K562 (cell line): ENCODE results near the gene IFT81. TPM values are rescaled to one million over a fixed set of nuclear protein-coding genes. Genes with fewer than 3 reads are reported as not detected.

ENCODE experiments used
- ATAC-seq: fragments of 200-7000 bp; cut with Tn5 transposase; 3 replicates; pipeline ENCODE4 v1.9.1; 2020; ENCODE audit warnings: moderate library complexity
- BruUV-seq: library from RNA; stranded (reverse); fragments of 400-500 nt; replicated peaks from 2 replicates; lab custom pipeline; 2021; lab: Mats Ljungman, UMichigan
- CTCF ChIA-PET: fragments of 300-600 bp; formaldehyde crosslinking; extraction: SDS; loops from one replicate; lab custom pipeline; 2021; ENCODE audit warnings: low intra/inter-chr PET ratio; lab: Yijun Ruan, JAX
- POLR2A ChIA-PET: fragments of 300-600, 350-650 bp; sonication (Branson Sonifier 250); formaldehyde crosslinking; extraction: SDS; loops from one replicate; lab custom pipeline; 2021; ENCODE audit warnings: antibody characterized with exemption, inconsistent platforms; lab: Yijun Ruan, JAX
- DNase-seq, 4 experiments: peaks; one replicate each; pipeline versions ENCODE4 v3.0.0 to v3.0.0-alpha.2; 2011 to 2018; ENCODE audit warnings: low spot score in 3 of 4, mixed read lengths in 3 of 4; ENCODE audit errors: extremely low read depth in 1 of 4
- FAIRE-seq: peaks from 2 replicates; lab custom pipeline; 2011; peaks lifted over from hg19 to GRCh38; lab: Jason Lieb, UNC
- H2AFZ ChIP-seq: 2 replicates; pipeline ENCODE4 v1.6.0; 2011; ENCODE audit warnings: low read depth, low read length, control low read depth, inconsistent platforms
- H3K27ac ChIP-seq: fragments of 200-600 bp; 3 replicates; pipeline ENCODE4 v1.8.0; 2011; ENCODE audit warnings: low read depth, mild to moderate bottlenecking, control low read depth, inconsistent platforms, low read length, moderate library complexity, mixed read lengths; ENCODE audit errors: extremely low read depth
- H3K27me3 ChIP-seq, 2 experiments: fragments of 300-600 bp in 1 of 2; 2 replicates in 1 of 2; 3 replicates in 1 of 2; pipeline versions ENCODE4 v1.6.0 to v1.8.0; 2011; ENCODE audit warnings: inconsistent platforms in 2 of 2, low read length in 2 of 2, mild to moderate bottlenecking in 1 of 2, mixed read lengths in 1 of 2, moderate library complexity in 1 of 2; ENCODE audit not compliant: control insufficient read depth in 2 of 2, insufficient read depth in 2 of 2
- H3K36me3 ChIP-seq: fragments of 300-600 bp; 3 replicates; pipeline ENCODE4 v1.8.0; 2011; ENCODE audit warnings: mild to moderate bottlenecking, low read length, inconsistent platforms; ENCODE audit not compliant: control insufficient read depth, insufficient read depth
- H3K4me1 ChIP-seq, 2 experiments: fragments of 200-600 bp in 1 of 2; replicated peaks in 1 of 2; 2 replicates in 1 of 2; 3 replicates in 1 of 2; pipeline versions ENCODE4 v1.5.1 to v1.8.0; 2011; ENCODE audit warnings: inconsistent platforms in 2 of 2, low read length in 2 of 2, mild to moderate bottlenecking in 1 of 2, mixed read lengths in 1 of 2, moderate library complexity in 1 of 2; ENCODE audit not compliant: control insufficient read depth in 2 of 2, insufficient read depth in 2 of 2
- H3K4me2 ChIP-seq: 2 replicates; pipeline ENCODE4 v1.6.1; 2011; ENCODE audit warnings: low read length, control low read depth, inconsistent platforms, mixed read lengths; ENCODE audit not compliant: insufficient read depth
- H3K4me3 ChIP-seq: fragments of 200-600 bp; sonication (generic), shearing (Covaris generic); 2 replicates; pipeline ENCODE4 v1.5.1; 2016; ENCODE audit warnings: control low read depth, inconsistent platforms
- H3K79me2 ChIP-seq: fragments of 200-600 bp; 3 replicates; pipeline ENCODE4 v1.8.0; 2011; ENCODE audit warnings: low read length, inconsistent platforms; ENCODE audit not compliant: control insufficient read depth, insufficient read depth
- H3K9ac ChIP-seq, 2 experiments: 2 replicates each; pipeline versions ENCODE4 v1.6.0 to v1.6.1; 2011; ENCODE audit warnings: low read depth in 2 of 2, low read length in 2 of 2, control low read depth in 1 of 2, inconsistent platforms in 1 of 2, mild to moderate bottlenecking in 1 of 2, mixed read lengths in 1 of 2; ENCODE audit not compliant: insufficient read depth in 1 of 2
- H3K9me1 ChIP-seq: one replicate; pipeline ENCODE4 v1.6.0; 2011; ENCODE audit warnings: inconsistent platforms, mild to moderate bottlenecking, low read length, moderate library complexity; ENCODE audit not compliant: control insufficient read depth, insufficient read depth
- H3K9me3 ChIP-seq: replicated peaks from 2 replicates; pipeline ENCODE4 v1.5.1; 2011; ENCODE audit warnings: low read depth, low read length, inconsistent platforms; ENCODE audit not compliant: control insufficient read depth, insufficient read depth
- H4K20me1 ChIP-seq: replicated peaks from 2 replicates; pipeline ENCODE4 v1.6.1; 2011; ENCODE audit warnings: low read length, inconsistent platforms, mixed read lengths; ENCODE audit not compliant: control insufficient read depth, insufficient read depth
- BHLHE40 ChIP-seq: IDR thresholded peaks from 2 replicates; pipeline ENCODE4 v1.6.1; 2011; ENCODE audit warnings: low read length, improper control_type of control experiment
- CEBPZ ChIP-seq: fragments of 150-350 bp; IDR thresholded peaks from 2 replicates; pipeline ENCODE4 v1.6.1; 2014; ENCODE audit warnings: low read depth, mild to moderate bottlenecking, low read length, borderline replicate concordance
- CREB3L1 ChIP-seq: fragments of 450-650 bp; IDR thresholded peaks from 2 replicates; pipeline ENCODE4 v1.6.1; 2014; ENCODE audit warnings: low read depth, mild to moderate bottlenecking, moderate library complexity, borderline replicate concordance
- CSDE1 ChIP-seq, 2 experiments: fragments of 450-650 bp; IDR thresholded peaks; 2 replicates each; pipeline ENCODE4 v1.6.1; 2016; ENCODE audit warnings: mild to moderate bottlenecking in 1 of 2
- DDX20 ChIP-seq: fragments of 450-650 bp; IDR thresholded peaks from 2 replicates; pipeline ENCODE4 v1.6.1; 2016; ENCODE audit warnings: missing genetic modification characterization, low read depth, mild to moderate bottlenecking, missing compliant biosample characterization, moderate library complexity
- E2F6 ChIP-seq, 2 experiments: IDR thresholded peaks; 2 replicates each; pipeline ENCODE4 v1.6.1; 2011; ENCODE audit warnings: borderline replicate concordance in 1 of 2, control low read depth in 1 of 2, low read depth in 1 of 2, low read length in 1 of 2, mild to moderate bottlenecking in 1 of 2, mixed read lengths in 1 of 2, moderate library complexity in 1 of 2; ENCODE audit not compliant: insufficient read depth in 1 of 2, insufficient read length in 1 of 2, poor library complexity in 1 of 2, severe bottlenecking in 1 of 2; ENCODE audit errors: extremely low read depth in 1 of 2
- ELF1 ChIP-seq: fragments of 200-800 bp; sonication (Bioruptor generic); IDR thresholded peaks from 2 replicates; pipeline ENCODE4 v1.6.1; 2016; ENCODE audit warnings: missing genetic modification characterization, missing compliant biosample characterization
- HIVEP1 ChIP-seq: fragments of 250-450 bp; sonication (Bioruptor Pico); IDR thresholded peaks from 2 replicates; pipeline ENCODE4 v1.4.0; 2020; ENCODE audit warnings: mild to moderate bottlenecking
- NCOA2 ChIP-seq, 2 experiments: fragments of 450-650 bp; IDR thresholded peaks; 2 replicates each; pipeline ENCODE4 v1.6.1; 2018; ENCODE audit warnings: mild to moderate bottlenecking in 2 of 2, moderate library complexity in 1 of 2; ENCODE audit not compliant: partially characterized antibody in 2 of 2
- NCOR1 ChIP-seq: fragments of 450-650 bp; IDR thresholded peaks from 2 replicates; pipeline ENCODE4 v1.6.1; 2016; ENCODE audit warnings: mild to moderate bottlenecking, moderate library complexity
- OTX1 ChIP-seq: fragments of 450-650 bp; formaldehyde crosslinking; IDR thresholded peaks from 2 replicates; pipeline ENCODE4 v1.4.0; 2022; ENCODE audit warnings: mild to moderate bottlenecking
- PHB2 ChIP-seq: fragments of 450-650 bp; IDR thresholded peaks from 2 replicates; pipeline ENCODE4 v1.6.1; 2017; ENCODE audit warnings: low read depth
- USF1 ChIP-seq: sonication (generic); formaldehyde crosslinking; IDR thresholded peaks from 2 replicates; pipeline ENCODE4 v1.9.0; 2022; ENCODE audit warnings: mild to moderate bottlenecking, missing genetic modification reagents
- ZNF316 ChIP-seq: fragments of 450-650 bp; IDR thresholded peaks from 2 replicates; pipeline ENCODE4 v1.6.1; 2016
- ZNF589 ChIP-seq: fragments of 200-800 bp; sonication (Bioruptor generic); IDR thresholded peaks from 2 replicates; pipeline ENCODE4 v1.6.1; 2016; ENCODE audit warnings: low read depth, missing genetic modification characterization, missing compliant biosample characterization
- WGBS: fragments of 100-300 bp; shearing (Covaris generic); methylation state at CpG from one replicate; pipeline ENCODE4 v1.1.6; 2016; ENCODE audit warnings: low coverage, mixed read lengths; ENCODE audit not compliant: insufficient coverage; ENCODE audit errors: missing lambda C conversion rate; 5-methylcytosine and 5-hydroxymethylcytosine counted together
- in situ Hi-C: fragments of 300-500 bp; cut with MboI; formaldehyde crosslinking; loops from 4 replicates; pipeline ENCODE4 v1.15.0; 2018; ENCODE audit warnings: inconsistent platforms, mixed read lengths
- intact Hi-C: fragments of 100-400 bp; cut with micrococcal nuclease; formaldehyde crosslinking; loops from 2 replicates; pipeline ENCODE4 v1.14.2; 2022
- polyA plus RNA-seq, 8 experiments: library from polyadenylated mRNA; depleted of rRNA in 4 of 8; stranded (reverse) in 5 of 8; unstranded in 3 of 8; fragments of >200 nt; fragmentation: Nextera tagmentation in 2 of 8; fragmentation: Illumina TruSeq in 1 of 8; extraction: Ambion mirVana in 2 of 8; extraction: Trizol in 1 of 8; gene quantifications; 2 replicates each; pipeline versions ENCODE4 v1.2.1 to v1.2.3, GENCODE V29; 2011 to 2014; ENCODE audit warnings: inconsistent platforms in 1 of 8, missing spikeins in 1 of 8
- total RNA-seq, 7 experiments: library from RNA; depleted of rRNA in 6 of 7; stranded (reverse); fragments of >200 nt in 6 of 7; fragmentation: Illumina TruSeq in 2 of 7; extraction: Trizol in 2 of 7; gene quantifications; 2 replicates each; pipeline versions ENCODE4 v1.2.1 to v1.2.3, GENCODE V29; 2011 to 2021; ENCODE audit warnings: low replicate concordance in 1 of 7

The IFT81 gene
- total and polyA plus RNA-seq, 9 of the 15 experiments (the other 6 are each of a cell fraction or from before 2014, with no cell fraction given), result 2.8 to 11.9 (median 7.9) TPM

- Histone ChIP-seq H3K9me3 (no peaks in the 10 kb centered on the region), H3K27me3 (no peaks in the 10 kb centered on the region), H3K4me2 (no peak overlapping the region), H3K4me1 (peaks cover 25 to 59% of the 10 kb centered on the region in 2 experiments; a peak in 4 of 5 replicates), H3K9me1 (no peaks in the 10 kb centered on the region), H3K36me3 (no peaks in the 10 kb centered on the region), H3K9ac (peak overlapping the region in 1 of 2 experiments; percentile 26; a peak in 1 of 4 replicates), H3K27ac (peak overlapping the region; percentile 13; the same call in 1 of the 3 replicates), H4K20me1 (no peaks in the 10 kb centered on the region), H3K79me2 (no peaks in the 10 kb centered on the region), H3K4me3 (no peak overlapping the region), H2AFZ (peak overlapping the region; percentile 65)
- intact Hi-C loops, result no loop called here
- DNase-seq, result peak in 1 of 4 experiments; percentile 46
- ATAC-seq, result peak; percentile 8; the same call in 1 of the 3 replicates
- no peak for FAIRE-seq
- ChIA-PET POLR2A (interaction anchor here (0.6 to 5.7 kb wide), 6 partner anchors 13 to 138 kb away, joined by 3 to 48 read pairs (median 4); partner anchors contain the start of gene ATP2A2), CTCF (no interaction called here)
- no TSS peak for BruUV-seq
- WGBS, result 10% methylated on average over 5 of the region's 5 CpGs
- in situ Hi-C loops, result no loop called here
- TF ChIP-seq CEBPZ (no peak), BHLHE40 (peak; percentile 51; the same call in 1 of the 2 replicates), NCOA2 (IDR thresholded peaks at IDR 0.05; ENCODE audit: partially characterized antibody in 2 of 2) (no peak), ELF1 (tag) (peak; percentile 28; the same call in 1 of the 2 replicates), NCOR1 (no peak), DDX20 (tag) (no peak), CSDE1 (IDR thresholded peaks at IDR 0.05) (no peak), ZNF589 (CRISPR knock-in tag) (peak; percentile 34; the same call in 1 of the 2 replicates), E2F6 (IDR thresholded peaks at IDR 0.05; ENCODE audit: borderline replicate concordance in 1 of 2, extremely low read depth in 1 of 2, insufficient read depth in 1 of 2, insufficient read length in 1 of 2, low read depth in 1 of 2, low read length in 1 of 2, poor library complexity in 1 of 2, severe bottlenecking in 1 of 2) (peak; percentile 14 to 70), CREB3L1 (peak; percentile 49; the same call in 1 of the 2 replicates), ZNF316 (no peak), OTX1 (CRISPR knock-in tag) (no peak), HIVEP1 (no peak), USF1 (peak; percentile 89), PHB2 (no peak)
Observed at GRCh38 chr12:110266381-110266960, 142.3 kb downstream of the IFT81 start.
